HepG2 (cell line): Measurements from ENCODE around the gene COL10A1. TPM values are rescaled to one million over a fixed set of nuclear protein-coding genes. Genes with fewer than 3 reads are reported as not detected.

Experiments used
- ARNT ChIP-seq: fragments of 450-650 bp; IDR thresholded peaks from 2 replicates; pipeline ENCODE4 v1.6.1; 2017
- ATAD3A ChIP-seq: sonication (generic); formaldehyde crosslinking; IDR thresholded peaks from 2 replicates; pipeline ENCODE4 v1.4.0; 2020; ENCODE audit warnings: missing genetic modification reagents
- ELF3 ChIP-seq: IDR thresholded peaks from 2 replicates; pipeline ENCODE4 v1.6.1; 2016; ENCODE audit warnings: missing genetic modification reagents, missing compliant biosample characterization
- GFI1 ChIP-seq: sonication (generic); formaldehyde crosslinking; IDR thresholded peaks from 2 replicates; pipeline ENCODE4 v1.5.0; 2020; ENCODE audit warnings: missing genetic modification reagents, mild to moderate bottlenecking, borderline replicate concordance
- NAIF1 ChIP-seq: sonication (generic); formaldehyde crosslinking; IDR thresholded peaks from 2 replicates; pipeline ENCODE4 v1.5.0; 2020; ENCODE audit warnings: mild to moderate bottlenecking, missing genetic modification reagents, borderline replicate concordance
- NR2C2 ChIP-seq: sonication (generic); formaldehyde crosslinking; IDR thresholded peaks from 2 replicates; pipeline ENCODE4 v1.4.0; 2020; ENCODE audit warnings: missing genetic modification reagents, mild to moderate bottlenecking, moderate library complexity, borderline replicate concordance
- PTBP1 ChIP-seq: fragments of 200-400 bp; formaldehyde crosslinking; IDR thresholded peaks from 2 replicates; pipeline ENCODE4 v1.6.1; 2018; ENCODE audit warnings: low read length, low read depth; ENCODE audit not compliant: poor library complexity, severe bottlenecking
- SATB2 ChIP-seq: sonication (generic); formaldehyde crosslinking; IDR thresholded peaks from 2 replicates; pipeline ENCODE4 v1.5.0; 2020; ENCODE audit warnings: missing genetic modification reagents
- THYN1 ChIP-seq: sonication (generic); formaldehyde crosslinking; IDR thresholded peaks from 2 replicates; pipeline ENCODE4 v1.8.1; 2023; ENCODE audit warnings: low read depth, mild to moderate bottlenecking, moderate library complexity, missing genetic modification reagents, borderline replicate concordance
- polyA plus RNA-seq, 8 experiments: library from polyadenylated mRNA; depleted of rRNA in 3 of 8; stranded (reverse) in 7 of 8; unstranded in 1 of 8; fragments of >200 nt; fragmentation: Illumina TruSeq in 4 of 8; extraction: Trizol in 4 of 8; gene quantifications; 2 replicates each; pipeline versions ENCODE4 v1.2.1 to v1.2.3, GENCODE V29; 2011 to 2016; ENCODE audit warnings: low read depth in 4 of 8, missing spikeins in 1 of 8, mixed read lengths in 1 of 8; ENCODE audit not compliant: insufficient read depth in 1 of 8
- total RNA-seq, 5 experiments: library from RNA; depleted of rRNA; stranded (reverse); fragments of >200 nt; fragmentation: Illumina TruSeq; extraction: Trizol; gene quantifications; 2 replicates each; pipeline ENCODE4 v1.2.3, GENCODE V29; 2016; ENCODE audit warnings: low read depth in 1 of 5
- TF ChIP-seq, protein P1 (sequence below): sonication (generic); formaldehyde crosslinking; IDR thresholded peaks from one replicate; pipeline ENCODE4 v1.5.1; 2020; ENCODE audit warnings: mild to moderate bottlenecking, missing genetic modification reagents; ENCODE audit errors: not compliant biosample characterization
- TF ChIP-seq, protein P2 (sequence below): sonication (generic); formaldehyde crosslinking; IDR thresholded peaks from 2 replicates; pipeline ENCODE4 v1.4.0; 2020; ENCODE audit warnings: missing genetic modification reagents
- TF ChIP-seq, protein P3 (sequence below): sonication (generic); formaldehyde crosslinking; IDR thresholded peaks from 2 replicates; pipeline ENCODE4 v1.9.0; 2021; ENCODE audit warnings: missing genetic modification reagents, mild to moderate bottlenecking, borderline replicate concordance
- TF ChIP-seq, protein P4 (sequence below): sonication (generic); formaldehyde crosslinking; IDR thresholded peaks from 2 replicates; pipeline ENCODE4 v1.5.1; 2020; ENCODE audit warnings: missing genetic modification reagents, mild to moderate bottlenecking, borderline replicate concordance
- TF ChIP-seq, protein P5 (sequence below): sonication (generic); formaldehyde crosslinking; IDR thresholded peaks from 2 replicates; pipeline ENCODE4 v1.9.0; 2021; ENCODE audit warnings: missing genetic modification reagents, borderline replicate concordance

COL10A1 gene
- total and polyA plus RNA-seq, 2 of the 13 experiments (the other 11 are each of a cell fraction or from before 2014, with no cell fraction given), result 0.07 TPM; not detected in 1

DNA sequence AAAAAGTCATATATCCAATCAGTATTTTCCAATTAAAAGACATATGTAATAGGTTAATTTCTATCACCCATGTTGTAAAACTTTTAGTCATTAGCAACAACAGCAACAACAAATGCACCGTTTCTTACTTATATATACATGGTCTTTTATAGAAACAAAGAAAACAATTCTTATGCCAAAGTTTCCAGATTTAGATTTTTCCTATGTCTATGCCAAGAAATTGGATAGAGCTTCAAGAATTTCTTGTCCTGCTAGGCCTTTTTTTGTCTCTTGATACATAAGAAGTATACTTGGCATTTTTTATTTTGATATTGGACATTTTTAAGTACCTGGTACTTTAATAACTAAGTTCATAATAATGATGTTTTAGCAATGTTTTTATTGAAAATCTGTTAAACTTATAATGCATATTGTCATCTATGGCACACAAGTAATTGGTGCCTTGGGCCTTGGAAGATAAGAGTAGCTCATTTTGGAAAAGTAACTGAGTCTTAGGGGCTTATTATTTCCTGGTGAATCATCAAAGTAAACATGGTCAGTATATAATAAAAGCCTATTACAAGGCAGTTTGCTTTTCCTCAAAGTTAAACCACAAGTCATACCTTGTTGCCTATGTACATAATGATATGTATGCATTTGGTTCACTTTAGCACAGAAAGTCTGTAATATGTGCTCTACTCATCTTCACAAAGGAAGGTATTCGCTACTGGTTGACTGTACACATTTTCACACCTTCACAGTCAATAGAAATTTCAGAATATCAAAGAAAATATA is 55.1 kb downstream of the COL10A1 start (continued):
- TF ChIP-seq, protein P1, sequence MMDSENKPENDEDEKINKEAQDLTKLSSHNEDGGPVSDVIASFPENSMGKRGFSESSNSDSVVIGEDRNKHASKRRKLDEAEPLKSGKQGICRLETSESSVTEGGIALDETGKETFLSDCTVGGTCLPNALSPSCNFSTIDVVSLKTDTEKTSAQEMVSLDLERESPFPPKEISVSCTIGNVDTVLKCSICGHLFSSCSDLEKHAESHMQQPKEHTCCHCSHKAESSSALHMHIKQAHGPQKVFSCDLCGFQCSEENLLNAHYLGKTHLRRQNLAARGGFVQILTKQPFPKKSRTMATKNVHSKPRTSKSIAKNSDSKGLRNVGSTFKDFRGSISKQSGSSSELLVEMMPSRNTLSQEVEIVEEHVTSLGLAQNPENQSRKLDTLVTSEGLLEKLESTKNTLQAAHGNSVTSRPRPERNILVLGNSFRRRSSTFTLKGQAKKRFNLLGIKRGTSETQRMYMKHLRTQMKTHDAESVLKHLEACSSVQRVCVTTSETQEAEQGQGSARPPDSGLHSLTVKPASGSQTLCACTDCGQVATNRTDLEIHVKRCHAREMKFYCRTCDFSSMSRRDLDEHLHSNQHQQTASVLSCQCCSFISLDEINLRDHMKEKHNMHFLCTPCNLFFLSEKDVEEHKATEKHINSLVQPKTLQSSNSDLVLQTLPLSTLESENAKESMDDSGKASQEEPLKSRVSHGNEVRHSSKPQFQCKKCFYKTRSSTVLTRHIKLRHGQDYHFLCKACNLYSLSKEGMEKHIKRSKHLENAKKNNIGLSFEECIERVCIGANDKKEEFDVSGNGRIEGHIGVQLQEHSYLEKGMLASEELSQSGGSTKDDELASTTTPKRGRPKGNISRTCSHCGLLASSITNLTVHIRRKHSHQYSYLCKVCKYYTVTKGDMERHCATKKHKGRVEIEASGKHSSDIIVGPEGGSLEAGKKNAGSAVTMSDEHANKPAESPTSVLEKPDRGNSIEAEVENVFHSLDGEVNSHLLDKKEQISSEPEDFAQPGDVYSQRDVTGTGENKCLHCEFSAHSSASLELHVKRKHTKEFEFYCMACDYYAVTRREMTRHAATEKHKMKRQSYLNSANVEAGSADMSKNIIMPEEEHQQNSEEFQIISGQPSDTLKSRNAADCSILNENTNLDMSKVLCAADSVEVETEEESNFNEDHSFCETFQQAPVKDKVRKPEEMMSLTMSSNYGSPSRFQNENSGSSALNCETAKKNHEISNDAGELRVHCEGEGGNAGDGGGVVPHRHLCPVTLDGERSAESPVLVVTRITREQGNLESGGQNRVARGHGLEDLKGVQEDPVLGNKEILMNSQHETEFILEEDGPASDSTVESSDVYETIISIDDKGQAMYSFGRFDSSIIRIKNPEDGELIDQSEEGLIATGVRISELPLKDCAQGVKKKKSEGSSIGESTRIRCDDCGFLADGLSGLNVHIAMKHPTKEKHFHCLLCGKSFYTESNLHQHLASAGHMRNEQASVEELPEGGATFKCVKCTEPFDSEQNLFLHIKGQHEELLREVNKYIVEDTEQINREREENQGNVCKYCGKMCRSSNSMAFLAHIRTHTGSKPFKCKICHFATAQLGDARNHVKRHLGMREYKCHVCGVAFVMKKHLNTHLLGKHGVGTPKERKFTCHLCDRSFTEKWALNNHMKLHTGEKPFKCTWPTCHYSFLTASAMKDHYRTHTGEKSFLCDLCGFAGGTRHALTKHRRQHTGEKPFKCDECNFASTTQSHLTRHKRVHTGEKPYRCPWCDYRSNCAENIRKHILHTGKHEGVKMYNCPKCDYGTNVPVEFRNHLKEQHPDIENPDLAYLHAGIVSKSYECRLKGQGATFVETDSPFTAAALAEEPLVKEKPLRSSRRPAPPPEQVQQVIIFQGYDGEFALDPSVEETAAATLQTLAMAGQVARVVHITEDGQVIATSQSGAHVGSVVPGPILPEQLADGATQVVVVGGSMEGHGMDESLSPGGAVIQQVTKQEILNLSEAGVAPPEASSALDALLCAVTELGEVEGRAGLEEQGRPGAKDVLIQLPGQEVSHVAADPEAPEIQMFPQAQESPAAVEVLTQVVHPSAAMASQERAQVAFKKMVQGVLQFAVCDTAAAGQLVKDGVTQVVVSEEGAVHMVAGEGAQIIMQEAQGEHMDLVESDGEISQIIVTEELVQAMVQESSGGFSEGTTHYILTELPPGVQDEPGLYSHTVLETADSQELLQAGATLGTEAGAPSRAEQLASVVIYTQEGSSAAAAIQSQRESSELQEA, result no peak
- TF ChIP-seq ARNT, result no peak
- no peak for TF ChIP-seq SATB2 (CRISPR knock-in tag)
- no peak for TF ChIP-seq THYN1 (CRISPR knock-in tag)
- TF ChIP-seq, protein P2, sequence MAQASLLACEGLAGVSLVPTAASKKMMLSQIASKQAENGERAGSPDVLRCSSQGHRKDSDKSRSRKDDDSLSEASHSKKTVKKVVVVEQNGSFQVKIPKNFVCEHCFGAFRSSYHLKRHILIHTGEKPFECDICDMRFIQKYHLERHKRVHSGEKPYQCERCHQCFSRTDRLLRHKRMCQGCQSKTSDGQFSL (CRISPR knock-in tag), result no peak
- TF ChIP-seq ELF3 (CRISPR knock-in tag), result peak; percentile 76
- TF ChIP-seq NR2C2 (CRISPR knock-in tag), result no peak
- no peak for TF ChIP-seq ATAD3A
- TF ChIP-seq NAIF1 (CRISPR knock-in tag), result no peak
- no peak for TF ChIP-seq PTBP1
- TF ChIP-seq, protein P3, sequence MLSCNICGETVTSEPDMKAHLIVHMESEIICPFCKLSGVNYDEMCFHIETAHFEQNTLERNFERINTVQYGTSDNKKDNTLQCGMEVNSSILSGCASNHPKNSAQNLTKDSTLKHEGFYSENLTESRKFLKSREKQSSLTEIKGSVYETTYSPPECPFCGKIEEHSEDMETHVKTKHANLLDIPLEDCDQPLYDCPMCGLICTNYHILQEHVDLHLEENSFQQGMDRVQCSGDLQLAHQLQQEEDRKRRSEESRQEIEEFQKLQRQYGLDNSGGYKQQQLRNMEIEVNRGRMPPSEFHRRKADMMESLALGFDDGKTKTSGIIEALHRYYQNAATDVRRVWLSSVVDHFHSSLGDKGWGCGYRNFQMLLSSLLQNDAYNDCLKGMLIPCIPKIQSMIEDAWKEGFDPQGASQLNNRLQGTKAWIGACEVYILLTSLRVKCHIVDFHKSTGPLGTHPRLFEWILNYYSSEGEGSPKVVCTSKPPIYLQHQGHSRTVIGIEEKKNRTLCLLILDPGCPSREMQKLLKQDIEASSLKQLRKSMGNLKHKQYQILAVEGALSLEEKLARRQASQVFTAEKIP, result no peak
- TF ChIP-seq, protein P4, sequence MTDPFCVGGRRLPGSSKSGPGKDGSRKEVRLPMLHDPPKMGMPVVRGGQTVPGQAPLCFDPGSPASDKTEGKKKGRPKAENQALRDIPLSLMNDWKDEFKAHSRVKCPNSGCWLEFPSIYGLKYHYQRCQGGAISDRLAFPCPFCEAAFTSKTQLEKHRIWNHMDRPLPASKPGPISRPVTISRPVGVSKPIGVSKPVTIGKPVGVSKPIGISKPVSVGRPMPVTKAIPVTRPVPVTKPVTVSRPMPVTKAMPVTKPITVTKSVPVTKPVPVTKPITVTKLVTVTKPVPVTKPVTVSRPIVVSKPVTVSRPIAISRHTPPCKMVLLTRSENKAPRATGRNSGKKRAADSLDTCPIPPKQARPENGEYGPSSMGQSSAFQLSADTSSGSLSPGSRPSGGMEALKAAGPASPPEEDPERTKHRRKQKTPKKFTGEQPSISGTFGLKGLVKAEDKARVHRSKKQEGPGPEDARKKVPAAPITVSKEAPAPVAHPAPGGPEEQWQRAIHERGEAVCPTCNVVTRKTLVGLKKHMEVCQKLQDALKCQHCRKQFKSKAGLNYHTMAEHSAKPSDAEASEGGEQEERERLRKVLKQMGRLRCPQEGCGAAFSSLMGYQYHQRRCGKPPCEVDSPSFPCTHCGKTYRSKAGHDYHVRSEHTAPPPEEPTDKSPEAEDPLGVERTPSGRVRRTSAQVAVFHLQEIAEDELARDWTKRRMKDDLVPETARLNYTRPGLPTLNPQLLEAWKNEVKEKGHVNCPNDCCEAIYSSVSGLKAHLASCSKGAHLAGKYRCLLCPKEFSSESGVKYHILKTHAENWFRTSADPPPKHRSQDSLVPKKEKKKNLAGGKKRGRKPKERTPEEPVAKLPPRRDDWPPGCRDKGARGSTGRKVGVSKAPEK (CRISPR knock-in tag), result no peak
- no peak for TF ChIP-seq GFI1
- TF ChIP-seq, protein P5, sequence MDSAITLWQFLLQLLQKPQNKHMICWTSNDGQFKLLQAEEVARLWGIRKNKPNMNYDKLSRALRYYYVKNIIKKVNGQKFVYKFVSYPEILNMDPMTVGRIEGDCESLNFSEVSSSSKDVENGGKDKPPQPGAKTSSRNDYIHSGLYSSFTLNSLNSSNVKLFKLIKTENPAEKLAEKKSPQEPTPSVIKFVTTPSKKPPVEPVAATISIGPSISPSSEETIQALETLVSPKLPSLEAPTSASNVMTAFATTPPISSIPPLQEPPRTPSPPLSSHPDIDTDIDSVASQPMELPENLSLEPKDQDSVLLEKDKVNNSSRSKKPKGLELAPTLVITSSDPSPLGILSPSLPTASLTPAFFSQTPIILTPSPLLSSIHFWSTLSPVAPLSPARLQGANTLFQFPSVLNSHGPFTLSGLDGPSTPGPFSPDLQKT (CRISPR knock-in tag), result no peak
